ENCODE results near the gene SEMA3F.

The SEMA3F gene

GRCh38 chr3:50184242-50184978, 29.3 kb downstream of the SEMA3F start:
- peak overlapping the region; percentile 72 for H3K27ac ChIP-seq
- no peak for TF ChIP-seq CTCF (conservative IDR thresholded peaks at IDR 0.05)

GRCh38 chr3:50185230-50185629, 30.1 kb downstream of the SEMA3F start:
- peak overlapping the region; percentile 72; the same call in 1 of the 2 replicates for H3K27ac ChIP-seq
- TF ChIP-seq CTCF (conservative IDR thresholded peaks at IDR 0.05), result no peak

DNA sequence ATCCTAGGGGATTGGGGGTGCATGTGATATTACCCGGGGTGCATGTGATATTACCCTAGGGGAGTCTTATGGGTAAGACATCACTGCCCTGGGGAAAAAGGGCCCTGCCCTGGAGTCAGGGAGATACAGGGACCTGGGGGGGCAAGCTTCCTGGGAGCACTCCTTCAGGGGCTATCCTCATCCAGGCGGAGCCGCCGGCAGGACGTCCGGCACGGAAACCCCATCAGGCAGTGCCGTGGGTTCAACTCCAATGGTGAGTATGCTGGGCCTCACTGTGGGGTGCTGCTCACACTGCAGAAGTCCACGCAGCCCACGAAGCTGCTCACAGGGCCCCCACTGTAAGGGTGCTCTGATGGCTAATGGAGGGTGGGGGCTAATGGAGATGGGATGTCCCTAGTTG, 31.0 kb downstream of the SEMA3F start:
- H3K27ac ChIP-seq, result no peak overlapping the region; the same call in 1 of the 2 replicates
- TF ChIP-seq CTCF (conservative IDR thresholded peaks at IDR 0.05), result no peak

- TF ChIP-seq CTCF (conservative IDR thresholded peaks at IDR 0.05), result no peak
Observed at GRCh38 chr3:50187750-50188149, 32.6 kb downstream of the SEMA3F start.

GRCh38 chr3:50189274-50189673, 34.1 kb downstream of the SEMA3F start:
- H3K27ac ChIP-seq, result no peak overlapping the region
- peak; percentile 95 for TF ChIP-seq CTCF (conservative IDR thresholded peaks at IDR 0.05)

More at GRCh38 chr3:50187750-50188149, 32.6 kb downstream of the SEMA3F start:
- H3K27ac ChIP-seq, result no peak overlapping the region

GRCh38 chr3:50189989-50190388, 34.9 kb downstream of the SEMA3F start:
- TF ChIP-seq CTCF (conservative IDR thresholded peaks at IDR 0.05), result no peak
- no peak overlapping the region for H3K27ac ChIP-seq

DNA sequence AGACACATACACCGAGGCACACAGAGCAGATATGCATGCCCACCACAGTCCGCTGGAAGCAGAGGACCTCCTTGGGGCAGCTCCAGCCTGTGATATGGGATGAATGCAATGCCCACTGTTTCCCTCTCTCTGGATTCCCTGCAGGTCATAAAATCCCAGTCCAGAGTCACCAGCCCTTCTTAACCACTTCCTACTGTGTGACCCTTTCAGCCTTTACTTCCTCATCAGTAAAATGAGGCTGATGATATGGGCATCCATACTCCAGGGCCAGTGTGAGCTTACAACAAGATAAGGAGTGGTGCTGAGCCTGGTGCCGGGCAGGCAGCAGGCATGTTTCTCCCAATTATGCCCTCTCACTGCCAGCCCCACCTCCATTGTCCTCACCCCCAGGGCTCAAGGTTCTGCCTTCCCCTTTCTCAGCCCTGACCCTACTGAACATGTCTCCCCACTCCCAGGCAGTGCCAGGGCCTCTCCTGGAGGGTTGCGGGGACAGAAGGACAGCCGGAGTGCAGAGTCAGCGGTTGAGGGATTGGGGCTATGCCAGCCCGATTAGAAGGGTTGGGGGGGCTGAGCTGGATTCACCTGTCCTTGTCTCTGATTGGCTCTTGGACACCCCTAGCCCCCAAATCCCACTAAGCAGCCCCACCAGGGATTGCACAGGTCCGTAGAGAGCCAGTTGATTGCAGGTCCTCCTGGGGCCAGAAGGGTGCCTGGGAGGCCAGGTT, 36.0 kb downstream of the SEMA3F start, which contains the start of gene GNAT1:
TSS of gene GNAT1 (plus strand) at position 675 of the 725 bp plus-strand sequence. CDS start 116 bp downstream, outside the sequence.
- no peak for TF ChIP-seq CTCF (conservative IDR thresholded peaks at IDR 0.05)
- H3K27ac ChIP-seq, result no peak within 1 kb of the TSS
